Mesenteric fat pad (tissue), 1 donor: ENCODE results near the gene ING5. TPM values are rescaled to one million over a fixed set of nuclear protein-coding genes. Genes with fewer than 3 reads are reported as not detected.
"Not testable (repeated sequence)": the region's sequence is repeated elsewhere in the genome, so short reads cannot be mapped to it uniquely, and the experiment has no call there.

Experiments
- DNase-seq: peaks from one replicate; pipeline ENCODE4 v3.0.0-alpha.2; 2020; ENCODE audit warnings: low spot score
- total RNA-seq: library from RNA; stranded (reverse); fragmentation: NEBNext Ultra II Directional; extraction: Animal tissue kit (Norgen Biotek cat#: 25700); gene quantifications from one replicate; pipeline ENCODE4 v1.2.1, GENCODE V29; 2021
- donor health status: DM: yes; HTN: yes; CAD: no.

ING5 gene
- total RNA-seq, 1 donor from 2014 or later, result 29.1 TPM

DNA sequence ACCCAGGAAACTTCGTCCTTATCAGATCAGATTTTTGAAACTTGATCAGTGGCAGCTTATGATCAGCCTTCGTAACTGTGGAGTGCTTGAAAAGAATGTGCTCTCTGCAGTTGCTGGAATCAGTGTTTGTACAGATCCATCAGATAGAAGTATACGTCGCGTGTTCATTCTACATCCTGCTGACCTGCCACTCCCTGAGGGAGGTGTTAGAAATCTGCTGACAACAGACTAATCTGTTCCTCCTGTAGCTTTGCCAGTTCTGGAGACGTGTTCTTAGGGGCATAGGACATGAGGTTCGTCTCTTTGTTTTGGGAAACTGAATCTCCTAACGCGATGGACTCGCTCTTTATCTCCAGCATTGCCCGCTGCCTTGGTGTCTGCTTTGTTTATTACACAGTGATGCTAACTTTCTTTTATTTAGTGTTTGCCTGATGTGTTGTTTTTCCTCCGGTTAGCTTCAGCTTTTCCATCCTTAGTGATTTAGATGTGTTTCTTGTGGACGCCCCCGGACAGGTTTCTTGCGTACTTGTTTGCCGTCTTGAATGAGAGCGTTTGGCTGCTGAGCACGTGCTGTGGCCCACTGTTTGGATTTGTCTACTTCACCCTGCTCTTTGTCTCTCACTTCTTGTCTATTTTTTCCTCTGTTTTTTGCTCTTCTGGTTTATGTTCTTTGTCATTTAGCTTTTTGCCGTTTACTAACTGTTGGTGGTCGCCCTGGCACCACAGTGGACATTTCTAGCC is 57.4 kb downstream of the ING5 start:
- no peak for DNase-seq

DNA sequence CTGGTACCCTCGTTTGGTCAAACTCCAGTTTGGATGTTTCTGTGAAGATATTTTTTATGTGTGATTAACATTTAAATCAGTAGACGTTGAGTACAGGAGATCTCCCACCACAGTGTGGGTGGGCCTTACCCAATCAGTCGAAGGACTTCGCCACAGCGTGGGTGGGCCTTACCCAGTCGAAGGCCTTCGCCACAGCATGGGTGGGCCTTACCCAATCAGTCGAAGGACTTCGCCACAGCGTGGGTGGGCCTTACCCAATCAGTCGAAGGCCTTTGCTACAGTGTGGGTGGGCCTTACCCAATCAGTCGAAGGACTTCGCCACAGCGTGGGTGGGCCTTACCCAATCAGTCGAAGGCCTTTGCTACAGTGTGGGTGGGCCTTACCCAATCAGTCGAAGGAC is 58.1 kb downstream of the ING5 start:
- DNase-seq, result not testable (repeated sequence)

DNA sequence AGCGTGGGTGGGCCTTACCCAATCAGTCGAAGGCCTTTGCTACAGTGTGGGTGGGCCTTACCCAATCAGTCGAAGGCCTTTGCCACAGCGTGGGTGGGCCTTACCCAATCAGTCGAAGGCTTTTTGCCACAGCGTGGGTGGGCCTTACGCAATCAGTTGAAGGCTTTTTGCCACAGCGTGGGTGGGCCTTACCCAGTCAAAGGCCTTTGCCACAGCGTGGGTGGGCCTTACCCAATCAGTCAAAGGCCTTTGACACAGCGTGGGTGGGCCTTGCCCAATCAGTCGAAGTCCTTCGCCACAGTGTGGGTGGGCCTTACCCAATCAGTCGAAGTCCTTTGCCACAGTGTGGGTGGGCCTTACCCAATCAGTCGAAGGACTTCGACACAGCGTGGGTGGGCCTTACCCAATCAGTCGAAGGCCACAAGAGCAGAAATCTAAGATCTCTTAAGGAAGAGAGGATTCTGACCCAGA is 58.5 kb downstream of the ING5 start:
- DNase-seq, result no peak

DNA sequence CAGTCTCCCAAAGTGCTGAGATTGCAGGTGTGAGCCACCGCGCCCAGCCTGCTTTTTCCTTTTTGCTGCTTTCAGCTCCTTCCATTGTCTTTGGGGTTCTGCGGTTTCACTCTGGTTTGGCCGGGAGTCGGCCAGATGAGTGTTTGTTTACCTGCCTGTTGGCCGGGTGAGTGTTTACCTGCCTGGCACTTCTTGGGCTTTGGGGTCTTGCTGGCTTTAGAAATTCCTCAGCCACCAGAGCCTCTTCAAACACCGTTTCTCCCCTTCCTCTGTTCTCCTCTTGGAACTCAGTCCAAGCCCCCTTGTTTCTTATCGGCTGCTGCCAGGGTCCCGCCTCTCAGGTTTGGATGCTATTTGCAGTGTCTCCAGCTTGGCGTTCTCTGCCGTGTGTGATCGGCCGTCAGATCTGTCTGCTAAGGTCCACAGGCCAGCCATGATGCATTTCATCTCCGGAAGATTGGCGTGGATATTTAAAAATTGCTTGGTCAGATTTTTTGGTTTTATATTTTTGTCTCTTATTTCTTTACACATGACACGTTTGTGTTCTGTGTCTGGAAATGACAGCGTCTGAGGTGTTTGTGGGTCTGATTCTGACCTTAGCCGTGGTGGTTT is 60.6 kb downstream of the ING5 start:
- DNase-seq, result peak; percentile 33

DNA sequence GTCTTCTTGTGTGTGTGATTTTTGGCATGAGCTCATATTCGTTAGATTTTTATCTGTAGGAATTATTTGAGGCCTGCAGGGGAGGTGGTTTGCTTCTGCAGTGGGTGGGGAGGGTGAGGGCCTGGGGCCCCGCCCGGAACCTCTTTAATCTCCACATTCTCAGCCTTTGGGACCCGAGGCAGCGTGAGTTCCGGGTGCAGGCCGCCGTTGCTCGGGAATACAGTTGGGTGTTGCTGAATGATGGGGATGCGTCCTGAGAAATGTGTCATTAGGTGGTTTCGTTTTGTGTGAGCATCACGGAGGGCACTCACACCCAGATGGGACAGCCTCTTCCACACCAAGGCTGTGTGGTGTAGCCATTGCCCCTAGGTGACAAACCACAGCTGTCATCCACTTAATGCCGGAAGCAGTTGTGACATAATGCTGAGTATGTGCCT is 61.1 kb downstream of the ING5 start:
- peak; percentile 82 for DNase-seq

DNA sequence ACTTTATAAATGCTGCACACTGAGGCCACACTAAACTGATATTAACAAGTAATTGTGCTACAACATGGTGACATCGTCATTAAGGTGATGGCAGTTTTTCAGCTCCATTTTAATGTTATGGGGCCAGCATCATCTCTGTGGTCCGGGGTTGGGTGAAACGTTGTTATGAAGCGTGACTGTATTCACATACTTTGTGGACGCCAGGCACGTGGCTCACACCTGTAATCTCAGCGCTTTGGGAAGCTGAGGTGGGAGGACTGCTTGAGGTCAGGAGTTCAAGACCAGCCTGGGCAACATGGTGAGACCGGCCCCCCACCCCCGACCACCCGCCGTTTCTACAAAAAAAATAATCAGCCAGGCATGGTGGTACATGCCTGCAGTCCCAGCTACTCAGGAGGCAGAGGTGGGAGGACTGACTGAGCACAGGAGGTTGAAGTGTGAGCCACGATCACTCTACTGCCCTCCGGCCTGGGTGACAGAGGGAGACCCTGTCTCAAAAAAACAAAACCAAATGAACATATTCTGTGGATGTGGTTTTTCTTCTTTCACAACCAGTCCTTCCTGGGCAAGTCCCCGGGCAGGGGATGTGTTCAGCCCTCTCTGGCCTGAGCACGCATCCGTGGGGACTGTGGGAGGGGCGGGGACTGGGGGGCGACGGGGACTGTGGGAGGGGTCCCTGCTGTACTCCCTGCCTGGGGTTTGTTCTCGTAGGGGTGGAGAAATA is 61.9 kb downstream of the ING5 start:
- DNase-seq, result peak; percentile 60

DNA sequence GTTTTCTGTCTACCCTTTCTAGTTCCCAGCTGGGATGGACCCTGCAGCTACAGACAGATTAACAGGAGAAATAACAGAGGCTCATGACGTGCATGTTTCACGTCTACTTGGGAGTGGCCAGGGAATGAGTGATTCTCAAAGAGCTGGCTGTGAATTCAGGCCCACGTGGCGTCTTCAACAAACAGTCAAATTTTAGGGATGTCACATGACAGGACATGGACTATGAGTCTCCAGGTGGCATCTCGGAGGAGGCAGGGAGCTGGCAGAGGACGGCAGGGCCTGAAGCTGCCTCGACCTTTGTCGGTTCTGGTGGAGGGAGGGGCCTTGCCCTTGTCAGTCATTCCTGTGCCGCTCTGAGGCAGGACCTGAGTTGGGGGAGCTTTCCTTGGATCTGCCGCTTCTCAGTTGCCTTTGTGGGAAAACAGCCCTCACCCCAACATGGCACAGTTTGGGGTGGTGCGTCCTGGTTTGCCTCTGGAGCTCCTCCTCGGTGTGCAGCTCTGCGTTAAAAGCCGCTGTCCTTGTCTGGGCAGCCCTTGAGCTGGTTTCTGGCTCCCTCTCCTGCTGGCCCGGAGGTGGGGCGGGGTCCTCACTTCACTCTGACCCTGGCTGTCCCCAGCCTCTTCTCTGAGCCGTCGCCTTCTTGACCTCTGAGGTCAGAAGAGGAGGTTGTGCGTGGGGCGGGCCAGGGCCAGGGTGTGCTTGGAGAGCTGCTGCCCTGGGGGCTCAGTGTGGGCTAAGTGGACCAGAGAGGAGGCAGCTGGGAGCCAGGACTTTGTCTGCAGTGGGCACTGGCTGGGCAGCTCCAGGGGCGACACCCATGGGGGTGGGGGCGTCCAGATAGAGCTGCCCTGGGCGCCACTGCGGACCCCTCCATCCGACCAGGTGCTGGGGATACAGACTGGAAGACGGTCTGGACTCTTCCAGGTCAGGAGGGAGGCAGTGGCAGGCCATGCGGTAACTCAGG is 62.7 kb downstream of the ING5 start:
- DNase-seq, result peak; percentile 79

DNA sequence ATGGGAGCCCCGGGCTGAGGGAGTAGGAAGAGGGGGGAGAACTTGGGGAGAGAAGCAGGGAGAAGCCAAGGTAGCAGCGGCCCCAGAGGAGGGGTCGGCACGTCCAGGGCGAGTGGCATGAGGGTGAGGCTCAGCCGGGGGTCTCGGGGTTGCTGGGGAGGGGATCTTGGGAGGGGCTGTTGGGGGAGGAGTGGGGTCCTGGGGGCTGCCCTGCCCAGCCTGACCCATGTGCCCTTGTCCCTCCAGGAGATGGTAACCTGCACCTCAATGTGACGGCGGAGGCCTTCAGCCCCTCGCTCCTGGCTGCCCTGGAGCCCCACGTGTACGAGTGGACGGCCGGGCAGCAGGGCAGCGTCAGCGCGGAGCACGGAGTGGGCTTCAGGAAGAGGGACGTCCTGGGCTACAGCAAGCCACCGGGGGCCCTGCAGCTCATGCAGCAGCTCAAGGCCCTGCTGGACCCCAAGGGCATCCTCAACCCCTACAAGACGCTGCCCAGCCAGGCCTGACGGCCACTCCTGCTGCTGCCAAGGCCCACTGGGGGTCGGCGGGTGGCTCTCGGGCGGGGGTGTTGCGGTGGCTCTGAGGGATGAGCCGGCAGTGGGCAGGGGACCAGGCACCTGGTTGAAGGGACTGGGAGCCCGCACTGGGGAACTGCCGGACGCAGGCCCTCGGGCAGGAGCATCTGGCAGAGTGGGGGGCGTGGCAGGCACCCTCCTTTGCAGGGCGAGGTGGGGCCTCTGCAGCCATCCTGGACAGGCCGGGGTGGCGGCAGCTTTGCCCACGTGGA is 65.8 kb downstream of the ING5 start:
- DNase-seq, result peak; percentile 83

DNA sequence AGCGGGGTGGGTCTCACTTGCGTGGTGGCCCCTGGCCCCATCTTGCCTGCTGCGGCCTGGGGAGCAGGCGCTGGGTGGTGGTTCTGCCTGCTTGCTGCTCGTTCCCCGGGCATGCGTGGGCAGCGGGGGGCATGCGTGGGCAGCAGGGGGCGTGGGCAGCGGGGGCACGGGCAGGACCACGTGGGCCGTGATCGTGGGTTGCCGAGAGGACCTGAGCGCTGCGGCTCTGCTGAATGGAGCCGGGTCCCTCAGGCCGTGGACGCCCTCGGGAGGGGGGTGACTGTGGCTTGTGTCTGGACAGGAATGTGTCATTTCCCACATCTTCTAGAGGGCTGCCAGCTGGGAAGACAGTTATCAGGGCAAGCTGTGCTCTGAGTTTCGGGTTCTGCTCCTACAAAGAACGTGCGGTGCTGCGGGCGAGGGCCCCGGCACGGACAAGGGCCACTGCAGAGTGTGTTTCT is 66.4 kb downstream of the ING5 start:
- DNase-seq, result peak; percentile 69

DNA sequence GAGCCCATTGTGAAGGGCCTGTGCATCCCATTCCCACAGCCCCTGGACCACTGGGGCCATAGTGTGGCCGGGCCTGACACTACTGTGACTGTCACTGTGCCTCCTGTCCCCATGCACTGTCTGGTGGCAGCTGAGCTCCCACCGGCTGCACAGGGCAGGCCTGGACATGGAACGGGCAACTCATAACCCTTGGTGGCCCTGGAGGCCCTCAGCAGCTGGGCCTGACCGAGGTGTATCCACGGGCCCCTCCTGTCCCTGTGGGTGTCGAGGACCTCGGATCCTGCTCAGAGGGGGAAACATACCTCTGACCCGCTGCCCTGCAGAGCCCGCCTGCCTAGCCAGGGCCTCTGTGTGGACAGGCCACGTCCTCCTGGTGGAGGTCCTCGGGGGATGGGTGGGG is 67.0 kb downstream of the ING5 start:
- peak; percentile 81 for DNase-seq

DNA sequence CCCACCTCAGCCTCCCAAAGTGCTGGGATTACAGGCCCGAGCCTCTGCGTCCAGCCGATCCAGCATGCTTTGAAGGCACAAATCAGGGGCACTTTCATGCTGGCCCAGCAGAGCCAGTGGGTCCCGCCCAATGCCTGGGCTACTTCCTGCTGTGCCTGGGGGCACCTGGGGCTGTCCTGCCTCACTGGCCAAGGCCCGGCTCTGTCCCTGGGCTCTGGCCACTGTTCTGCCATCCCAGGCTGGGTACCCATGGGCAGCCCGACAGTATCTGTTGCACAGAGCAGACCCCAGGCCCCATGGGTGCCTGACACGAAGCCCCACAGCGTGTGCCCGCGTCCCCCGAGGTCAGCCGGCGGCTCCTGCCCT is 68.0 kb downstream of the ING5 start:
- DNase-seq, result no peak

DNA sequence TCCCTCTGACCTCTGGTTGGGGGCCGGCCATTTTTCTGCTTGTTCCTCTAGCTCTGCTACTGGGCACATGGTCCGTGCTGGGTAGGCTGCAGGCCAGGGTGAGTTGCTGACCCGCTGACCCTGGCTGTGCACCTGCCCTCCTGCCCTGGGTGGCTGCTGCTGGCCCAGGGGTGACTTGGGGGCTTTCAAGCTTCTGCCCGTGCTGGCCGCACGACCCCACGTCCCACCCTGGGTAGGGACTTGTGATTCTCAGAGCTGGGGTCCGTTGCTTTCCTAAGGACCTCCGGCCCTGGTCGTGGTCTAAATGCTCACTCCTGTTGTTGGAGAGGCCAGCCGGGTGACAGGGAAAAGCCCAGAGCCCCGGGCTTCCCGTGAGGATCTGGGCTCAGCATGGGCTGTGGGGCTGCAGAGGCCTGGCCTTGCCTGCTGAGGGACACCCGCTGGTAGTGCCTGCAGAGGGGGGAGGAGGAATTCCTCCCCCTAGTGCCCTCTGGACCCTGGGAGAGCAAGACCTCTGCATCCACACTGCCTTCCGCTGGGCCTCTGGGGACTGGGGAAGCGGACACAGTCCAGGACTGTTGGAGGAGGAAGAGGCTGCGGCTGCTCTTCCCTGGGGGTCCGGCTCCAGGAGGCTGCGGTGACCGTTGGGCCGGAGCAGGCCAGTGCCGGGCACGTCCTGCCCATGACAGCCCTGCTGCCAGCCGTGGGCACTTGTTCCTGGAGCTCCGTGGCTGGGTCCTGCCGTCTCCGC is 68.5 kb downstream of the ING5 start:
- DNase-seq, result peak; percentile 80

DNA sequence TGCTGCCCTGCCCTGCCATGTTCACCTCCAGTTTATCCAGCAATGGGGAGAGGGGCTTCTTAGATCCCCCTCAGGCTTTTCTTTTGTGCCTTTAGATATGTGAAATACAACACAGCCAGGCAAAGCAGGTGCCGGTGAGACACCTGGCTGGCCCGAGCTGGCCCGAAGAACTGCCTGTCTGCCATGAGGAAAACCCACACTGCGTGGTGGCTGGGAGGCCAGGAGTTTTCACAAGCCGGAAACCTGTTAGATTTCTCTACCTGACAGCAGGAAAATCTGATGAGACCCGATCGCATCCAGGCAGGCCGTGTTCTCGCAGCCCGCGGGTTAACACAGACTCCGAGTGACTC is 69.1 kb downstream of the ING5 start:
- no peak for DNase-seq

DNA sequence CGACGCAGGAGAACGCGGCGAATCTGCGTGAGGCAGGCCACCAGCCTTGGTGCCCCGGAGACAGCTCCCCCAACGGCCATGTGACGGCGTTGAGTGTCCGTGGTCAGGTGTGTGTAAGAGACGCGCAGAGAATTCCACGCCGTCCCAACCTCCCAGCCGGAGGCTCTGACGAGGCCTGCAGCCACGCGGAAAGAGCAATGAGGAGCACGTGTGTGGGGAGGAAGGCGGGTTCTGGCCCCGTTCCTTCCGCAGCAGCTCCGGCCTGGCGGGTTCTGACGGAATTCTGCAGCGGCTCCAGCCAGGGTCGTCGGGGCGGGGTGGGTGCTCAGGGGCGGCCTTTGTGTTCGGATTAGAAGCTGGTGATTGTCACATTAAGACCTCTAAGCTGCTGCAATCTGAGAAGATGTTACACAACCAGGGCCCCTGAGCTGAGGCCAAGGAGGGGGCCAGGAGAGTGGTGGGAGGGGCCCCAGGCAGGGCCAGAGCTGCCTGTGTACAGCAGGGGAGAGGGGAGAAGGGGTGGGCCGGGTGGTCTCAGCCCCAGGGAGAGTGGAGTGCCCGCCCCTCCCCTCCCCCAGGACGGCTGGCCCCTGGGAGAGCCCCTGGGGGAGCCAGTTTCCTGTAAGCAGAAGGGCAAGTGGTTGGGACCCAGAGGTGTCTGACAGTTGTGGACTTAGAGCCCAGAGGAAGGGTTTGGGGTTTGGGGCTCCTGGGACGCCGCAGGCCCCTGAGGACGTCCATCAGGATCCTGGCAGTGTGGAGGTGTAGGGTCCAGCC is 69.6 kb downstream of the ING5 start:
- peak; percentile 89 for DNase-seq

DNA sequence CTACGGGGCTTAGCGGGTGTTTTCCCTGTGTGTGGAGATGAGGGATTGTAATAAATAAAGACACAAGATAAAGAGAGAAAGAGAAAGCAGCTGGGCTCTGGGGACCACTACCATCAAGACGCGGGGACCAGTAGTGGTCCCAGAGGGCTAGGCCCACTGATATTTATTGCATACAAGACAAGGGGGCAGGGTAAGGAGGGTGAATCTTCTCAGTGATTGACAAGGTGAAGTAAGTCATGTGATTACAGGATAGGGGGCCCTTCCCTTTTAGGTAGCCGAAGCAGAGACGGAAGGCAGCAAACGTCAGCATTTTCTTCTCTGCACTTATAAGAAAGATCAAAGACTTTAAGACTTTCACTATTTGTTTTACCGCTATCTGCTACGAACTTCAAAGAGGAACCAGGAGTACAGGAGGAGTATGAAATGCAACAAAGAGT is 70.2 kb downstream of the ING5 start:
- DNase-seq, result no peak

DNA sequence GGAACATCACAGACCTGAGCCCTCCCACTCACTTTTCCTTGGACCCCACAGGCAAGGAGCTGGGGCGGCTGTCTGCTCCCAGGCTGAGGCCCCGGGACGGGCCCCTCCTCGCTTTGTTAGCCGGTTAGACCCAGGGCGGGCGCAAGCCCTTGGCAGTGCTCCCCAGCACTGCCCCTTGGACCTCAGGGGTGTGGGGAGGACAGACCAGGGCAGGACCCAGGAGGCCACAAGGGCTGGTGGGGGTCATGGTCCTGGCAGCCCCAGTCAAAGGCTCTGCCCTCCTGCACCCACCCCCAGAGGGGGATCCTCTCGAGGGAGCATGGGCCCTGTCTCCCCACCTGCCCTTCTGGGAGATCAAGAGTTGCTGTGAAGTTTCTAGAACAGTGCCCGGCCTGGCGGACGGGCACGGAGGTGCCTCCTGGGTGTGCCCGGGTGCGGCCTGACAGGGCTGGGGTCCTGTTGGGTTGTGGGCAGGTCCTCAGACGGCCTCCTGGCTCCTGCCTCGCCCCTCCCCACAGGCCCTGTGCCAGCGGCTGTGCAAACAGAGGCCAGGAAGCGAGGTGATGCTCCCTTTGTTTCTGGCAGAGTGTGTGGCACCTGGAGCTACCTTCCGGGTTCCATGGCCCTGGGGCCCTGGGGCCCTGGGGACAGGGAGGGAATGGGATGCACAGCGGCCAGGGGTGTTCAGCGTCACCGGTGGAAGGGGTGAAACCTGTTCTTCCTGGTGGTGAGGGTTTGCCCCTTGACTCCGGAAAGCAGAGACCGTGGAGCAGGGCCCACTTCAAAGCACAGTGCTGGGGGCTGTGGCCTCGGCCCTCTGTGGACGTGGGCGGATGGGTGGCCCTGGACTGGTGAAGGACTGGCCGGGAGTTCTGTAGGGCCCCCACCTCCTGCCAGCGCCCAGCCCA is 71.9 kb downstream of the ING5 start:
- DNase-seq, result peak; percentile 85

DNA sequence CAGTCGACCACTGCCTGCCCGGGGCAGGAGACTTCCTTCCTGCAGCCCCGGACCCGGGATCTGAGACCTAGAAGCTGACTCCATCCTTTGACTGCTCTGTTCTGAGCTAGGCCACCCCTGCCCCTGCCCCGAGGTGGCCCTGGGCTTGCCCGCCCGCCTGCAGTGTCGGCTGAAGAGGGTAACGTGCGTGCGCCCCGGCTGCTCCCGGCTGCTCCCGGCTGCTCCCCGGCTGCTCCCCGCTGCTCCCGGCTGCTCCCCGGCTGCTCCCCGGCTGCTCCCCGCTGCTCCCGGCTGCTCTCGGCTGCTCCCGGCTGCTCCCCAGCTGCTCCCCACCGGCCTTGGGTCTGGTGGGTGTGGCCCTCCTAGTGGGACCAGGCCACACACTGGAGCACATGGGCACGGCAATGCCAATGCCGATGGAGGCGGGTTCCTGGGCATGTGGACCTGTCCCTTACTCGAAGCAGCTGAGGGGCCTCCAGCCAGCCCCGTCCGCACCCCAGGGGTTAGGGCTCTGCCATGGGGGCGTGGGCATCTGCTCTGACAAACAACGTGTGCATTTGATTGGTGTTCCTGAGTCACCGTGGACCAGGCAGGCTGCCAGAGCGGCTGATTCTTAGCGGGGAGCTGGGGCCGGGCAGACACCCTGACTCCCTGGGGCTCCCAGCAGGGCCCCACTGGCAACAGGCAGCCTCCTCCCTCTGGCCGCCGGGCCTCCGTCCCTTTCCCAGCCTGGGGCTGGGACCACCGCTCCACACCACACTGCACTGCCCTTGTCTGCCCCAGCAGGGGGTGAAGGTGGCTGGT is 72.8 kb downstream of the ING5 start:
- no peak for DNase-seq
